H9 (cell line): Measurements from ENCODE around the gene SPECC1. TPM values are rescaled to one million over a fixed set of nuclear protein-coding genes. Genes with fewer than 3 reads are reported as not detected.

Experiments used
- DNase-seq: peaks from one replicate; pipeline ENCODE4 v3.0.0-alpha.2; 2017
- H2AFZ ChIP-seq: one replicate; pipeline ENCODE4 v1.6.1; 2013; ENCODE audit warnings: mild to moderate bottlenecking, low read length, control low read depth, moderate library complexity
- H2AK5ac ChIP-seq: 2 replicates; pipeline ENCODE4 v1.6.1; 2013; ENCODE audit warnings: low read length, control low read depth, mixed read lengths; ENCODE audit not compliant: insufficient read length
- H2BK120ac ChIP-seq: one replicate; pipeline ENCODE4 v1.6.1; 2013; ENCODE audit warnings: low read depth, mild to moderate bottlenecking, low read length, control low read depth, inconsistent platforms; ENCODE audit not compliant: poor library complexity, severe bottlenecking
- H2BK12ac ChIP-seq: 2 replicates; pipeline ENCODE4 v1.6.1; 2013; ENCODE audit warnings: low read length, control low read depth, mixed read lengths, low read depth; ENCODE audit not compliant: insufficient read length
- H2BK15ac ChIP-seq: 2 replicates; pipeline ENCODE4 v1.6.1; 2013; ENCODE audit warnings: low read depth, low read length, control low read depth
- H2BK20ac ChIP-seq: one replicate; pipeline ENCODE4 v1.6.1; 2013; ENCODE audit warnings: low read depth, mild to moderate bottlenecking, low read length, control low read depth, inconsistent platforms; ENCODE audit not compliant: poor library complexity, severe bottlenecking
- H2BK5ac ChIP-seq: 2 replicates; pipeline ENCODE4 v1.6.1; 2013; ENCODE audit warnings: low read length, control low read depth, mixed read lengths; ENCODE audit not compliant: insufficient read length
- H3K14ac ChIP-seq: 2 replicates; pipeline ENCODE4 v1.6.1; 2013; ENCODE audit warnings: low read length, control low read depth; ENCODE audit not compliant: insufficient read depth
- H3K18ac ChIP-seq: 2 replicates; pipeline ENCODE4 v1.6.1; 2013; ENCODE audit warnings: low read depth, mild to moderate bottlenecking, mixed read lengths, low read length, control low read depth; ENCODE audit not compliant: insufficient read length
- H3K23ac ChIP-seq: 2 replicates; pipeline ENCODE4 v1.6.1; 2013; ENCODE audit warnings: low read length, control low read depth, mixed read lengths, low read depth; ENCODE audit not compliant: insufficient read length
- H3K23me2 ChIP-seq: 2 replicates; pipeline ENCODE4 v1.6.1; 2013; ENCODE audit warnings: low read depth, mild to moderate bottlenecking, mixed read lengths, low read length, control low read depth; ENCODE audit not compliant: insufficient read length, poor library complexity, severe bottlenecking
- H3K27ac ChIP-seq: 2 replicates; pipeline ENCODE4 v1.5.1; 2013; ENCODE audit warnings: low read length, control low read depth, mixed read lengths, low read depth; ENCODE audit not compliant: insufficient read length
- H3K27me3 ChIP-seq: 2 replicates; pipeline ENCODE4 v1.6.1; 2013; ENCODE audit warnings: low read length, control low read depth, inconsistent platforms; ENCODE audit not compliant: insufficient read depth
- H3K4ac ChIP-seq: 2 replicates; pipeline ENCODE4 v1.6.1; 2013; ENCODE audit warnings: low read depth, mild to moderate bottlenecking, control low read depth, inconsistent platforms, low read length, moderate library complexity
- H3K4me1 ChIP-seq: 2 replicates; pipeline ENCODE4 v1.6.1; 2013; ENCODE audit warnings: low read length, control low read depth, inconsistent platforms; ENCODE audit not compliant: insufficient read depth
- H3K4me2 ChIP-seq: 2 replicates; pipeline ENCODE4 v1.6.1; 2013; ENCODE audit warnings: low read length, control low read depth, mixed read lengths; ENCODE audit not compliant: insufficient read length, insufficient read depth
- H3K56ac ChIP-seq: 2 replicates; pipeline ENCODE4 v1.6.1; 2013; ENCODE audit warnings: low read depth, mild to moderate bottlenecking, mixed read lengths, low read length, control low read depth; ENCODE audit not compliant: insufficient read length
- H3K79me1 ChIP-seq: 2 replicates; pipeline ENCODE4 v1.6.1; 2013; ENCODE audit warnings: low read depth, mild to moderate bottlenecking, moderate library complexity, low read length, control low read depth, inconsistent platforms; ENCODE audit not compliant: insufficient read depth, poor library complexity, severe bottlenecking
- H3K79me2 ChIP-seq: 2 replicates; pipeline ENCODE4 v1.6.1; 2013; ENCODE audit warnings: low read length, control low read depth, inconsistent platforms; ENCODE audit not compliant: insufficient read depth
- H3K9ac ChIP-seq: 2 replicates; pipeline ENCODE4 v1.6.1; 2013; ENCODE audit warnings: low read length, control low read depth, mixed read lengths; ENCODE audit not compliant: insufficient read length; ENCODE audit errors: extremely low read depth
- H3K9me3 ChIP-seq: one replicate; pipeline ENCODE4 v1.6.1; 2013; ENCODE audit warnings: low read depth, low read length, inconsistent platforms; ENCODE audit not compliant: control insufficient read depth
- H3T11ph ChIP-seq: one replicate; pipeline ENCODE4 v1.6.1; 2013; ENCODE audit warnings: mild to moderate bottlenecking, low read length, control low read depth, inconsistent platforms
- H4K20me1 ChIP-seq: one replicate; pipeline ENCODE4 v1.6.1; 2013; ENCODE audit not compliant: control insufficient read depth, insufficient read length, insufficient read depth
- H4K5ac ChIP-seq: 2 replicates; pipeline ENCODE4 v1.6.1; 2013; ENCODE audit warnings: low read depth, mild to moderate bottlenecking, mixed read lengths, low read length, control low read depth; ENCODE audit not compliant: insufficient read length
- H4K8ac ChIP-seq: replicated peaks from 2 replicates; pipeline ENCODE4 v1.6.1; 2013; ENCODE audit warnings: low read length, control low read depth, mixed read lengths, low read depth; ENCODE audit not compliant: insufficient read length
- H4K91ac ChIP-seq: 2 replicates; pipeline ENCODE4 v1.6.1; 2013; ENCODE audit warnings: low read depth, mild to moderate bottlenecking, moderate library complexity, mixed read lengths, low read length, control low read depth; ENCODE audit not compliant: insufficient read length
- H3K27ac Mint-ChIP-seq, 3 experiments: 2 replicates in 2 of 3; 3 replicates in 1 of 3; pipeline ENCODE4 v1.8.0; 2020 to 2021; ENCODE audit warnings: mixed read lengths in 3 of 3, mild to moderate bottlenecking in 1 of 3, moderate library complexity in 1 of 3
- H3K27me3 Mint-ChIP-seq: 2 replicates; pipeline ENCODE4 v1.8.0; 2021; ENCODE audit warnings: low read depth, mild to moderate bottlenecking, moderate library complexity, mixed read lengths
- H3K36me3 Mint-ChIP-seq, 3 experiments: 2 replicates in 2 of 3; 3 replicates in 1 of 3; pipeline ENCODE4 v1.8.0; 2020 to 2021; ENCODE audit warnings: low read depth in 3 of 3, mixed read lengths in 3 of 3; ENCODE audit not compliant: insufficient read depth in 1 of 3
- H3K4me1 Mint-ChIP-seq, 2 experiments: 2 replicates each; pipeline ENCODE4 v1.8.0; 2020; ENCODE audit warnings: mixed read lengths in 2 of 2
- H3K4me3 Mint-ChIP-seq, 2 experiments: 2 replicates in 1 of 2; 3 replicates in 1 of 2; pipeline ENCODE4 v1.8.0; 2020 to 2021; ENCODE audit warnings: mild to moderate bottlenecking in 2 of 2, mixed read lengths in 2 of 2, moderate library complexity in 1 of 2
- H3K9me3 Mint-ChIP-seq, 2 experiments: 2 replicates in 1 of 2; 3 replicates in 1 of 2; pipeline ENCODE4 v1.8.0; 2020; ENCODE audit warnings: mild to moderate bottlenecking in 2 of 2, mixed read lengths in 2 of 2, moderate library complexity in 1 of 2
- WGBS: extraction: QIAGEN DNeasy Blood & Tissue Kit; methylation state at CpG from one replicate; pipeline ENCODE4 v1.1.7; 2013; ENCODE audit warnings: missing lambda C conversion rate, low lambda C conversion rate, mixed read lengths; ENCODE audit not compliant: insufficient read length; ENCODE audit errors: extremely low coverage; 5-methylcytosine and 5-hydroxymethylcytosine counted together
- total RNA-seq: library from RNA; stranded (reverse); gene quantifications from 2 replicates; pipeline ENCODE4 v1.2.1, GENCODE V29; 2021
- TF ChIP-seq, protein P1 (sequence below): fragments of 200-600 bp; sonication (generic); conservative IDR thresholded peaks from 3 replicates; pipeline ENCODE4 v1.8.0; 2021; ENCODE audit warnings: antibody characterized with exemption, mild to moderate bottlenecking

Gene SPECC1
- total RNA-seq, 1 experiment from 2014 or later, result 65.7 TPM

DNA sequence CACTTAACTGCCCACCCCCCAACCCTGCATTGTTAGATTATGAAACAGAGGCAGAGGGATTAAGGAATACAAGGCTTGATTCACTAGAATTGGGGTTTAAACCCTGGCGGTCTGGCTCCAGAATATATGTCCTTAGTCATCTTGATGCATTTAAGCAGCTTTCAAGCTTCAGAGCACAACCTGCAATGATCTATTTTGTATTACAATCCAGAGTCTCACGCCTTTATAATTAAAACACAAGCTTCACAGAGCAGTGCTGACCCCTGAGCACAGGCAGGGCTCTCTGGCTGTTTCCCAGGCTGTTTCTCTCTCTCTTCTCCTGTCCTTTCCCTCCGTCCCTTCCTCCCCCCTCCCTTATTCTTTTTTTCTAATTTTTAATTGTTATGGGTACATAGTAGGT lies 209.1 kb downstream of the SPECC1 start:
- H3K56ac ChIP-seq, result no peak overlapping the region
- no peaks in the 10 kb centered on the region; the same call in 1 of the 2 replicates for H3K79me2 ChIP-seq
- H3K4me2 ChIP-seq, result no peak overlapping the region
- H3T11ph ChIP-seq, result no peak overlapping the region
- no peak overlapping the region for H3K14ac ChIP-seq
- H3K79me1 ChIP-seq, result peaks cover 4% of the 10 kb centered on the region
- H2BK20ac ChIP-seq, result no peak overlapping the region
- H2BK12ac ChIP-seq, result no peak overlapping the region
- no peak overlapping the region for H2AFZ ChIP-seq
- Mint-ChIP-seq H3K4me1 (peaks cover 55 to 56% of the 10 kb centered on the region in 2 experiments), H3K27me3 (no peaks in the 10 kb centered on the region), H3K27ac (no peak overlapping the region), H3K9me3 (peaks cover 3% of the 10 kb centered on the region in 2 experiments; a peak in 1 of 5 replicates), H3K36me3 (peaks cover 3 to 8% (median 7%) of the 10 kb centered on the region in 3 experiments; a peak in 3 of 7 replicates), H3K4me3 (no peak overlapping the region)
- TF ChIP-seq, protein P1, sequence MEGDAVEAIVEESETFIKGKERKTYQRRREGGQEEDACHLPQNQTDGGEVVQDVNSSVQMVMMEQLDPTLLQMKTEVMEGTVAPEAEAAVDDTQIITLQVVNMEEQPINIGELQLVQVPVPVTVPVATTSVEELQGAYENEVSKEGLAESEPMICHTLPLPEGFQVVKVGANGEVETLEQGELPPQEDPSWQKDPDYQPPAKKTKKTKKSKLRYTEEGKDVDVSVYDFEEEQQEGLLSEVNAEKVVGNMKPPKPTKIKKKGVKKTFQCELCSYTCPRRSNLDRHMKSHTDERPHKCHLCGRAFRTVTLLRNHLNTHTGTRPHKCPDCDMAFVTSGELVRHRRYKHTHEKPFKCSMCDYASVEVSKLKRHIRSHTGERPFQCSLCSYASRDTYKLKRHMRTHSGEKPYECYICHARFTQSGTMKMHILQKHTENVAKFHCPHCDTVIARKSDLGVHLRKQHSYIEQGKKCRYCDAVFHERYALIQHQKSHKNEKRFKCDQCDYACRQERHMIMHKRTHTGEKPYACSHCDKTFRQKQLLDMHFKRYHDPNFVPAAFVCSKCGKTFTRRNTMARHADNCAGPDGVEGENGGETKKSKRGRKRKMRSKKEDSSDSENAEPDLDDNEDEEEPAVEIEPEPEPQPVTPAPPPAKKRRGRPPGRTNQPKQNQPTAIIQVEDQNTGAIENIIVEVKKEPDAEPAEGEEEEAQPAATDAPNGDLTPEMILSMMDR, result no peak
- no peak overlapping the region for H3K9ac ChIP-seq
- H4K91ac ChIP-seq, result no peak overlapping the region
- no peak for DNase-seq
- no peak overlapping the region for H4K8ac ChIP-seq
- peaks cover 2% of the 10 kb centered on the region for H4K20me1 ChIP-seq
- H3K4ac ChIP-seq, result no peak overlapping the region
- no peaks in the 10 kb centered on the region; the same call in 1 of the 2 replicates for H3K4me1 ChIP-seq
- H3K27ac ChIP-seq, result no peak overlapping the region
- H2BK5ac ChIP-seq, result no peak overlapping the region
- WGBS, result no CpG with 5 or more reads among the region's 3 CpGs
- no peak overlapping the region for H3K23ac ChIP-seq
- no peaks in the 10 kb centered on the region for H3K9me3 ChIP-seq
- H2BK15ac ChIP-seq, result no peak overlapping the region
- no peaks in the 10 kb centered on the region for H3K23me2 ChIP-seq
- no peaks in the 10 kb centered on the region for H3K27me3 ChIP-seq
- no peak overlapping the region for H2AK5ac ChIP-seq
- no peak overlapping the region for H4K5ac ChIP-seq
- no peak overlapping the region for H2BK120ac ChIP-seq
- no peak overlapping the region for H3K18ac ChIP-seq
